GM11168 (cell line): ENCODE results near the gene STIM1.

Experiments used
- in situ Hi-C: fragments of 300-500 bp; cut with MboI; formaldehyde crosslinking; loops from one replicate; pipeline ENCODE4 v1.12.0; 2022; ENCODE audit warnings: low sequenced_read_pairs; ENCODE audit not compliant: unreplicated experiment

The STIM1 gene

GRCh38 chr11:4083198-4083597 is 227.7 kb downstream of the STIM1 start:
- in situ Hi-C loops, result no loop called here

GRCh38 chr11:4084406-4085125 is 229.1 kb downstream of the STIM1 start:
- in situ Hi-C loops, result no loop called here

GRCh38 chr11:4085575-4085974 is 230.1 kb downstream of the STIM1 start:
- in situ Hi-C loops, result no loop called here

- in situ Hi-C loops, result no loop called here
These were observed 231.3 kb downstream of the STIM1 start for GRCh38 chr11:4086575-4087353.

GRCh38 chr11:4087551-4087950 is 232.1 kb downstream of the STIM1 start:
- in situ Hi-C loops, result no loop called here

GRCh38 chr11:4090258-4090657 is 234.8 kb downstream of the STIM1 start:
- in situ Hi-C loops, result no loop called here

- in situ Hi-C loops, result no loop called here
These were observed 236.6 kb downstream of the STIM1 start for GRCh38 chr11:4092026-4092425.

GRCh38 chr11:4093519-4094347 is 238.3 kb downstream of the STIM1 start:
- in situ Hi-C loops, result no loop called here

GRCh38 chr11:4094348-4095291 is 239.2 kb downstream of the STIM1 start, which contains the start of gene RRM1:
Gene RRM1, plus strand, starts transcription at chr11:4094799. Its CDS starts 214 bp downstream, at chr11:4095013.
- in situ Hi-C loops, result no loop called here

GRCh38 chr11:4095509-4096230 is 240.2 kb downstream of the STIM1 start:
- in situ Hi-C loops, result no loop called here

GRCh38 chr11:4098026-4098621 is 242.7 kb downstream of the STIM1 start:
- in situ Hi-C loops, result no loop called here

GRCh38 chr11:4102711-4103110 is 247.2 kb downstream of the STIM1 start:
- in situ Hi-C loops, result no loop called here

GRCh38 chr11:4103269-4103668 is 247.8 kb downstream of the STIM1 start:
- in situ Hi-C loops, result no loop called here

- in situ Hi-C loops, result no loop called here
These were observed 250.5 kb downstream of the STIM1 start for GRCh38 chr11:4105916-4106315.

- in situ Hi-C loops, result no loop called here
These were observed 256.4 kb downstream of the STIM1 start for GRCh38 chr11:4111834-4112233.

GRCh38 chr11:4115128-4115527 is 259.7 kb downstream of the STIM1 start:
- in situ Hi-C loops, result no loop called here

GRCh38 chr11:4118107-4118506 is 262.6 kb downstream of the STIM1 start:
- in situ Hi-C loops, result no loop called here

- in situ Hi-C loops, result no loop called here
These were observed 267.8 kb downstream of the STIM1 start for GRCh38 chr11:4123218-4123617.

- in situ Hi-C loops, result no loop called here
These were observed 269.7 kb downstream of the STIM1 start for GRCh38 chr11:4125141-4125540.
